ENCODE data around the gene ZDHHC3. TPM values are rescaled to one million over a fixed set of nuclear protein-coding genes. Genes with fewer than 3 reads are reported as not detected.

ZDHHC3 gene
- total RNA-seq, 1 experiment from 2014 or later, result 94.7 TPM

- Histone ChIP-seq H3K27me3 (replicated peaks; ENCODE audit: insufficient read depth, low read depth, low read length, poor library complexity) (no peaks in the 10 kb centered on the region), H3K27ac (ENCODE audit: low read depth, low read length, poor library complexity, severe bottlenecking) (no peak overlapping the region), H3K36me3 (ENCODE audit: insufficient read depth, low read length, poor library complexity, severe bottlenecking) (no peaks in the 10 kb centered on the region), H3K9me3 (ENCODE audit: low read depth, low read length, poor library complexity, severe bottlenecking) (no peaks in the 10 kb centered on the region), H3K4me3 (ENCODE audit: low read depth, low read length, poor library complexity, severe bottlenecking) (no peak overlapping the region), H3K4me1 (ENCODE audit: insufficient read depth, low read length, poor library complexity, severe bottlenecking) (no peaks in the 10 kb centered on the region)
- no peak for TF ChIP-seq EZH2 (IDR thresholded peaks at IDR 0.05; ENCODE audit: borderline replicate concordance, low read depth, low read length, poor library complexity, severe bottlenecking)
- no peak for TF ChIP-seq CTCF (conservative IDR thresholded peaks at IDR 0.05; ENCODE audit: low read depth, low read length)
- CTCF ChIA-PET, result interaction anchor here (0.6 kb wide), 1 partner anchor 1686 kb away, joined by 3 read pairs; no protein-coding TSS in a partner anchor
- no peak for DNase-seq (ENCODE audit: low spot score)
- BruUV-seq (replicated peaks), result no TSS peak
- POLR2A ChIA-PET (ENCODE audit: low non-redundant PET), result no interaction called here
- intact Hi-C loops (cut with micrococcal nuclease; ENCODE audit: unreplicated experiment), result no loop called here
These were observed 85.1 kb downstream of the ZDHHC3 start for GRCh38 chr3:44890852-44891251.

GRCh38 chr3:44890258-44890657 lies 85.7 kb downstream of the ZDHHC3 start:
- ChIA-PET CTCF (interaction anchor here (0.6 kb wide), 1 partner anchor 1685 kb away, joined by 3 read pairs; no protein-coding TSS in a partner anchor), POLR2A (ENCODE audit: low non-redundant PET) (no interaction called here)
- no peak for DNase-seq (ENCODE audit: low spot score)
- H3K9me3 ChIP-seq (ENCODE audit: low read depth, low read length, poor library complexity, severe bottlenecking), result no peaks in the 10 kb centered on the region
- no peaks in the 10 kb centered on the region for H3K36me3 ChIP-seq (ENCODE audit: insufficient read depth, low read length, poor library complexity, severe bottlenecking)
- H3K4me1 ChIP-seq (ENCODE audit: insufficient read depth, low read length, poor library complexity, severe bottlenecking), result no peaks in the 10 kb centered on the region
- BruUV-seq (replicated peaks), result no TSS peak
- no peak overlapping the region for H3K27ac ChIP-seq (ENCODE audit: low read depth, low read length, poor library complexity, severe bottlenecking)
- H3K4me3 ChIP-seq (ENCODE audit: low read depth, low read length, poor library complexity, severe bottlenecking), result no peak overlapping the region
- TF ChIP-seq EZH2 (IDR thresholded peaks at IDR 0.05; ENCODE audit: borderline replicate concordance, low read depth, low read length, poor library complexity, severe bottlenecking) (no peak), CTCF (conservative IDR thresholded peaks at IDR 0.05; ENCODE audit: low read depth, low read length) (no peak)
- intact Hi-C loops (cut with micrococcal nuclease; ENCODE audit: unreplicated experiment), result no loop called here
- no peaks in the 10 kb centered on the region for H3K27me3 ChIP-seq (replicated peaks; ENCODE audit: insufficient read depth, low read depth, low read length, poor library complexity)

GRCh38 chr3:44887101-44887500 lies 88.9 kb downstream of the ZDHHC3 start:
- POLR2A ChIA-PET (ENCODE audit: low non-redundant PET), result no interaction called here
- intact Hi-C loops (cut with micrococcal nuclease; ENCODE audit: unreplicated experiment), result no loop called here
- CTCF ChIA-PET, result no interaction called here
- no peaks in the 10 kb centered on the region for H3K4me1 ChIP-seq (ENCODE audit: insufficient read depth, low read length, poor library complexity, severe bottlenecking)
- no peaks in the 10 kb centered on the region for H3K36me3 ChIP-seq (ENCODE audit: insufficient read depth, low read length, poor library complexity, severe bottlenecking)
- BruUV-seq (replicated peaks), result no TSS peak
- no peak overlapping the region for H3K4me3 ChIP-seq (ENCODE audit: low read depth, low read length, poor library complexity, severe bottlenecking)
- no peak for TF ChIP-seq EZH2 (IDR thresholded peaks at IDR 0.05; ENCODE audit: borderline replicate concordance, low read depth, low read length, poor library complexity, severe bottlenecking)
- no peak for TF ChIP-seq CTCF (conservative IDR thresholded peaks at IDR 0.05; ENCODE audit: low read depth, low read length)
- DNase-seq (ENCODE audit: low spot score), result no peak
- H3K9me3 ChIP-seq (ENCODE audit: low read depth, low read length, poor library complexity, severe bottlenecking), result no peaks in the 10 kb centered on the region
- H3K27me3 ChIP-seq (replicated peaks; ENCODE audit: insufficient read depth, low read depth, low read length, poor library complexity), result no peaks in the 10 kb centered on the region
- H3K27ac ChIP-seq (ENCODE audit: low read depth, low read length, poor library complexity, severe bottlenecking), result no peak overlapping the region

Measured in A673 (cell line).